GM21737 (cell line): Measurements from ENCODE around the gene DLEC1.
"Not testable (repeated sequence)": the region's sequence is repeated elsewhere in the genome, so short reads cannot be mapped to it uniquely, and the experiment has no call there.

ENCODE experiments used
- ATAC-seq: cut with Tn5 transposase; IDR thresholded peaks from one replicate; pipeline ENCODE4 v1.9.1; 2021; ENCODE audit warnings: mild to moderate bottlenecking, moderate library complexity; ENCODE audit not compliant: unreplicated experiment

DLEC1 gene

DNA sequence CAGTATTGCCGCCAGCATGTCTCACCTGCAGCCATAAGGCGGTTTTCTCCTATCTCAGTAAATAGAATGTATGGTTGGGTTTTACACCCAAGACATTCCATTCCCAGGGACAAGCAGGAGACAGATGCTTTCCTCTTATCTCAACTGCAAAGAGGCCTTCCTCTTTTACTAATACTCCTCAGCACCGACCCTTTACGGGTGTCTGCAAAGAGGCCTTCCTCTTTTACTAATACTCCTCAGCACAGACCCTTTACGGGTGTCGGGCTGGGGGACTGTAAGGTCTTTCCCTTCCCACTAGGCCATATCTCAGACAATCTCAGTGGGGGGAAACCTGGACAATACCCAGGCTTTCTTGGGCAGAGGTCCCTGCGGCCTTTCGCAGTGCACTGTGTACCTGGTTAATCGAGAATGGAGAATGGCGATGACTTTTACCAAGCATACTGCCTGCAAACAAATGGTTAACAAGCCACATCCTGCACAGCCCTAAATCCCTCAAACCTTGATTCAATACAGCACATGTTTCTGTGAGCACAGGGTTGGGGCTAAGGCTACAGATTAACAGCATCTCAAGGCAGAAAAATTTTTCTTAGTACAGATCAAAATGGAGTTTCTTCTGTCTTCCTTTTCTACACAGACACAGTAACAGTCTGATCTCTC, 96.7 kb downstream of the DLEC1 start:
- ATAC-seq: not testable (repeated sequence)

DNA sequence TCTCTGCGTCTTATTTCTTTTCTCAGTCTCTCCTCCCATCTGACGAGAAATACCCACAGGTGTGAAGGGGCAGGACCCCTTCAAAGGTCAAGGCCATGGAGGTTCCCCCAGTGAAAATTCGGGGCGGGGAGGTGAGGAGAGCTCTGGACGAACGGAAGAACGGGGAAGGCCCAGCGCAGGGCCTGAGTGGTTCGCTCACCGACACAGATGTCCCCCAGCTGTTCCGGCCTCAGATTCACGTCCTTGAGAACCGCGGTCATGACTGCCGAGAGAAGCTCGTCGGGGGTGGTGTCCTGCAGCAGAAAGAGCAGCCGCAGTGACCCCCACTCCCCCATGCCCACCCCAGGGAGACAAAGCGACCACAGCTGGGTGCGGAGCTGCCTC, 97.4 kb downstream of the DLEC1 start:
- ATAC-seq: no peak

DNA sequence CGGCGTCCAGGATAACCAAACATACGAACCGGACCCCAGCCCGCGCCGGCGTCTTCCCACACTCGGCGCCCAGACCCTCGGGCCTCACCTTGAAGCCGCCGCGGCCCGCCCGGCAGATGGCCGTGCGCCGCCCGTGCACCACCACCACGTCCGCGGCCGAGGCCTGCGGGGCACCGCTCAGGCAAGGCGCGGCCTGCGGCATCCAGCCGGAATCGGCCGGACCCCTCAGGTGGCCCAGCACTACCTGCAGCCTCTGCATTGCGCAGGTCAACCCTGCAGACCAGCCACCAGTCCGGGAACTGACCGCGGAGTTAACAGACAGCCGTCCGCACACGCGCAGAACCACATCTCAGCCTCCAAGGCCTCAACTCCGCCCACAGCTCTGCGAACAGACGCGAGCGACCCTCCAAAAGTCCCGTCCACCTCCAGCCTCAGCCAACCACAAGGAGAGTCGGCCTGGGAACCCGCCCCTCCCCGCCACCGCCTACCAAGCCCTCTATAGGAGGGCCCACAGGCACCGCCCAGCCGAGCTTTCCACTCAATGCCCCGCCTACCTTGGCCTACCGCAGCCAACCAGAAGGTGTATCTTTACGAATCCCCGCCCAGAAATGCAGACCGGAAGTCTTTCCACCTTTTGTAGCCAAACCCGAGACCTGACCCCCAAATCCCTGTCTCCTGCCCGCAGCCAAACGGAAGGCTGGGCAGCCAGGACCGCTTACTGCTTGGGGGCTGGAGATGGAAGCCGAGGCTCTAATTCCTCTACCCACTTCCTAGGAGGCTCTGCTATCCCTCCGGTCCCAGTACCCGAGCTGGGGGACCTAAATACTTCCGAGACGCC, 98.0 kb downstream of the DLEC1 start, which contains the start of gene ACAA1:
ACAA1 (minus strand) TSS at position 351 of the 838 bp plus-strand sequence; CDS start at position 259, 92 bp downstream.
- peak; percentile 88 for ATAC-seq

DNA sequence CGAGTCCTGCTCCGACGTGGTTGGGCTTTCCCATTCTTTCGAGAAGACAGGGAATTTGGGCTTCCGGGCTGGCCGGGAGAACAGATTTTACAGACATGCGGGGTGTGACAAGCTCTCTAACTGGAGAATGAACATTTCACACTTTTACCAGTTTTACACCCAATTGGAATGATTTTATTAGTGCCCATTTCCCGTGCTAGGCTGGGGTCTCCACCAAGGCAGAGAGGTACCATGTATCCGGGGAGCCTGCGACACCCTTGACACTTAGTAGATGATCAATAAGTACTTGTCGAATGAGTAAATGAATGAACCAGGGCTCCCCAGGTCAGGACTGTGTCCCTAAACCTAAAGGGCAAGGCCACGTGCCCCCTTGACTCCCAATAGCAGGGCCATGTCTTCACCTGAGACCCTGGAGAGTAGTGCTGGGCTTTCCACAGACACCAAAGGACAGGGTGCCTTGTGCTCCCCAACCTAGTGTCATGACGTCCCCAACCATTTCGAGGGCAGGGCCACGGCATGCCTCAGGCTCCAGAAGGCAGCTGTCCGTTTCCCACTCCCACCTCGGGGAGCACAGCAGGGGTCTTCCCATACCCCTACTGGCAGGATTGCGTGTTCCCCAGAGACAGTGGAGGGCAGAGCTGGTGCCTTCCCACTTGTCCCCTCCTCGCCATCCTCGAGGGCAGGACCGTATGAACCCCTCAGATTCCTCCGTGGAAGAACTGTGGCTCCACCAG, 98.8 kb downstream of the DLEC1 start:
- ATAC-seq: no peak

DNA sequence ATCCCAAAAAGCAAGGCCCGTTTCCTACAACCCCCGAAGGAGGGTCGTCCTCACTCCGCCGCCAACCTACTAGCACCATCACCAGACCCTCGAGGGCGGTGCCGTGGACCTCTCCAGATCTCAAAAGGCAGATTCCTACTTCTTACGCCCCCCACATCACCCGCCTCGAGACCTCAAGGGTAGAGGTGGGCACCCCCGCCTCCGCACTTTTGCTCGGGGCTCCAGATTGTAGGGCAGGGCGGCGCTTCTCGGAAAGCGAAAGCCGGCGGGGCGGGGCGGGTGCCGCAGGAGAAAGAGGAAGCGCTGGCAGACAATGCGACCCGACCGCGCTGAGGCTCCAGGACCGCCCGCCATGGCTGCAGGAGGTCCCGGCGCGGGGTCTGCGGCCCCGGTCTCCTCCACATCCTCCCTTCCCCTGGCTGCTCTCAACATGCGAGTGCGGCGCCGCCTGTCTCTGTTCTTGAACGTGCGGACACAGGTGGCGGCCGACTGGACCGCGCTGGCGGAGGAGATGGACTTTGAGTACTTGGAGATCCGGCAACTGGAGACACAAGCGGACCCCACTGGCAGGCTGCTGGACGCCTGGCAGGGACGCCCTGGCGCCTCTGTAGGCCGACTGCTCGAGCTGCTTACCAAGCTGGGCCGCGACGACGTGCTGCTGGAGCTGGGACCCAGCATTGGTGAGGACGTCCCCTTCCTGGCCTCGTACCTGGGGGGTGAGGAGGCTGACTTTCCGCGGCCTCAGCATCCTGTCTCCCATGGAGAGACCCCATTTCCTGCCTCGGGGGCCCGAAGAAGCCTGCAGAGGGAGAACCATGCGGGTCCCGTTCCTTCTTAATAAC, 99.6 kb downstream of the DLEC1 start, which contains the start of gene MYD88:
MYD88 (plus strand) TSS at position 313 of the 842 bp plus-strand sequence; CDS start at position 353, 40 bp downstream.
- ATAC-seq: peak; percentile 38

DNA sequence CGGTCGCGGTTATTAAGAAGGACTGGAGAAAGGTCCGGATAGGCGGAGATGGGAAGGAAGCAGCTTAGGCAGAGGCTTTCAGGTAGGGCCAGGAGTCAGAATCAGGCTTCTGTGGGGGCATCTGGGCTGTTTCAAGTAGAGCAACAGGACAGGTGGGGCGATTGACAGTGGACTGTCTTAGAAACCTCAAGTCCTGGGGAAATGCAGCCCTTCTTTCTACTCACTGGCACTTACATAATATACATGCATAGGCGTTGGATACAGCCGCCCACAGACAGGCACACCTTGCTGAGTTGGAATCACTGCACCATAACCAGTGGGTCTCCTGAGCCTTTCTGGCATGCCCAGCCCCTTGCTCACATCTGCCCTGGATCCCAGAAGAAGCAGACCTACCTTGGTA, 100.2 kb downstream of the DLEC1 start:
- ATAC-seq: no peak

DNA sequence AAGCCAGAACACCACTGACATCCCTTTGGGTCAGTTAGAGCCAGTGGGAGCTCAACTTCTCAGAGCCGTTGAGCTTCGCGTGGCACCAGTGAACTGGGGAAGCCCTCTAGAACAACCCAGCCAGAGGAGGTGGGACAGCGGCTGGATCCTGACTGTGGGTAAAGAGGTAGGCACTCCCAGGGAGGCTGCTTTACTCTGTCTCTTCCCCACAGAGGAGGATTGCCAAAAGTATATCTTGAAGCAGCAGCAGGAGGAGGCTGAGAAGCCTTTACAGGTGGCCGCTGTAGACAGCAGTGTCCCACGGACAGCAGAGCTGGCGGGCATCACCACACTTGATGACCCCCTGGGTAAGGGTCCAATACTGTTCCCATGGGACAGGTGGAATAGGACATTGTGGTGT, 100.6 kb downstream of the DLEC1 start:
- ATAC-seq: no peak

DNA sequence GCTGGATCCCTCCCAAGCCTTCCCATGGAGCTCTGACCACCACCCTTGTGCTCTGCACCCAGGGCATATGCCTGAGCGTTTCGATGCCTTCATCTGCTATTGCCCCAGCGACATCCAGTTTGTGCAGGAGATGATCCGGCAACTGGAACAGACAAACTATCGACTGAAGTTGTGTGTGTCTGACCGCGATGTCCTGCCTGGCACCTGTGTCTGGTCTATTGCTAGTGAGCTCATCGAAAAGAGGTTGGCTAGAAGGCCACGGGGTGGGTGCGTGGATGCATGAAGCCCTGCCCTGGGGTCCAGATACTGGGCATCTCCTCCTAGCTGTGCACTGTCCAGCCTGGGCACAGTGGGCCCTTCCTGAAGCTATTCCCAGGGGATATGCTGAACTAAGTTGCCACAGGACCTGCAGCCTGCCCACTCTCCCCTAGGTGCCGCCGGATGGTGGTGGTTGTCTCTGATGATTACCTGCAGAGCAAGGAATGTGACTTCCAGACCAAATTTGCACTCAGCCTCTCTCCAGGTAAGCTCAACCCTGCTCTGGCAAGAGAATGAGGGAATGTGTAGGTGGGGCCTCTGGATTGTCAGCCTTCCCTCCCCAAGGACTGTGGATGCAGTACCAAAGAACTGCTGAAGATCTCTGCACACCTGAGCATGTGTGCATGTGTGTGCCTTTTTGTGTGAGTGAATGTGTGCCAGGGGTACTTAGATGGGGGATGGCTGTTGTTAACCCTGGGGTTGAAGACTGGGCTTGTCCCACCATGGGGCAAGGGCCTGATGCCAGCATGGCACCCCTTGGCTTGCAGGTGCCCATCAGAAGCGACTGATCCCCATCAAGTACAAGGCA, 101.5 kb downstream of the DLEC1 start:
- no peak for ATAC-seq

DNA sequence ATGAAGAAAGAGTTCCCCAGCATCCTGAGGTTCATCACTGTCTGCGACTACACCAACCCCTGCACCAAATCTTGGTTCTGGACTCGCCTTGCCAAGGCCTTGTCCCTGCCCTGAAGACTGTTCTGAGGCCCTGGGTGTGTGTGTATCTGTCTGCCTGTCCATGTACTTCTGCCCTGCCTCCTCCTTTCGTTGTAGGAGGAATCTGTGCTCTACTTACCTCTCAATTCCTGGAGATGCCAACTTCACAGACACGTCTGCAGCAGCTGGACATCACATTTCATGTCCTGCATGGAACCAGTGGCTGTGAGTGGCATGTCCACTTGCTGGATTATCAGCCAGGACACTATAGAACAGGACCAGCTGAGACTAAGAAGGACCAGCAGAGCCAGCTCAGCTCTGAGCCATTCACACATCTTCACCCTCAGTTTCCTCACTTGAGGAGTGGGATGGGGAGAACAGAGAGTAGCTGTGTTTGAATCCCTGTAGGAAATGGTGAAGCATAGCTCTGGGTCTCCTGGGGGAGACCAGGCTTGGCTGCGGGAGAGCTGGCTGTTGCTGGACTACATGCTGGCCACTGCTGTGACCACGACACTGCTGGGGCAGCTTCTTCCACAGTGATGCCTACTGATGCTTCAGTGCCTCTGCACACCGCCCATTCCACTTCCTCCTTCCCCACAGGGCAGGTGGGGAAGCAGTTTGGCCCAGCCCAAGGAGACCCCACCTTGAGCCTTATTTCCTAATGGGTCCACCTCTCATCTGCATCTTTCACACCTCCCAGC, 102.4 kb downstream of the DLEC1 start:
- ATAC-seq: no peak

DNA sequence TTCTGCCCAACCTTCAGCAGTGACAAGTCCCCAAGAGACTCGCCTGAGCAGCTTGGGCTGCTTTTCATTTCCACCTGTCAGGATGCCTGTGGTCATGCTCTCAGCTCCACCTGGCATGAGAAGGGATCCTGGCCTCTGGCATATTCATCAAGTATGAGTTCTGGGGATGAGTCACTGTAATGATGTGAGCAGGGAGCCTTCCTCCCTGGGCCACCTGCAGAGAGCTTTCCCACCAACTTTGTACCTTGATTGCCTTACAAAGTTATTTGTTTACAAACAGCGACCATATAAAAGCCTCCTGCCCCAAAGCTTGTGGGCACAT, 102.9 kb downstream of the DLEC1 start:
- ATAC-seq: no peak

DNA sequence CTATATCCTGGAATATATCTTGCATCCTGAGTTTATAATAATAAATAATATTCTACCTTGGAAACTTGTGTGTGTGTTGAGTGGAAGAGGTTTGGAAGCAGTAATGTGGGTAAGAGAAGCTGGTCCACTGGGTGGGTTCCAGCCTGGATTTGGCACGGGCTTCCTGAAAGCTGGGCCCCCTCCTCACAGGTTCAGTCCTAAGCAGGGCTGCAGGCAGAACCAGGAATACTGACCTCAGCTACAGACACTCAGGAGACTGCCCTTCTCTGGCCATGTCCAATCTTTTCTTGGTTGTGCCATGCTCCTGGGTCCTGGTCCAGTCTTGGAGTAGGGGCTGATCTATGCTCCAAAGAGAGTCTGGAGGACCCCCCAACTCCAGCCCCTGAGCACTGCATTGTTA, 104.0 kb downstream of the DLEC1 start:
- no peak for ATAC-seq

DNA sequence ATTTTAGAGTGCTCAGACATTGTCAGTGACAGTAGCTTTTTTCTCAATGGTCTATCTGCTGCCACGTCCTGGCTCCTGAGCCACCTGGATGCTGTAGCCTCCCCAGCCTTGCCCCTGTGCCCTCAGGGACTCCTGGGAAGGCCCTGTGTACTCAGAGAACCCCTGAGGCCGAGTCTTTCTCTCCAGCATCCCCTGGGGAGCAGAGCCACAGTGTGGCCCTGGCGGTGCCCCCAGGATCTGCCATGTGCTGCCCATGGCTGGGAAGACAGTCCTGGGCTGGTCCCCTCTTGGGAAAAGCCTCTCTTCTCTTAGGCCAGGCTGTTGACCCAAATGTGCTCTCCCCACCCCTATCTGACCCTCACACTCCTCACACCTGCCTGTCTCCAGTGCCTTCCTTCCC, 104.5 kb downstream of the DLEC1 start:
- ATAC-seq: no peak

DNA sequence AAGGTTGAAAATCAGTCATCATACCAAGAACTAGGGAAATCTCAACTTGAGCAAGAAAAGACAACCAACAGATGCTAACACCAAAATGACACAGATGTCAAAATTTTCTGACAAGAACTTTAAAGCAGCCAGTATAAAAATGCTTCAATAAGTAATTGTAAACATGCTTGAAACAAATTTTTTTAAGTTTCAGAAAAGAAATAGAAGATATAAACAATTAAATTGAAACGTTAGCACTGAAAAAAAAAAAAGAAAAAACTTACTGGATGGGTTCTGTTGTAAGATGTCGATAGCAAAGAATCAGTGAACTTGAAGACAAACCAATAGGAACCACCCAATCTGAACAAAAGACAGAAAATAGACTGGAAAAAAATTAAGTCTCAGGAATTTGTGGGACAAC, 107.5 kb downstream of the DLEC1 start:
- ATAC-seq: no peak

DNA sequence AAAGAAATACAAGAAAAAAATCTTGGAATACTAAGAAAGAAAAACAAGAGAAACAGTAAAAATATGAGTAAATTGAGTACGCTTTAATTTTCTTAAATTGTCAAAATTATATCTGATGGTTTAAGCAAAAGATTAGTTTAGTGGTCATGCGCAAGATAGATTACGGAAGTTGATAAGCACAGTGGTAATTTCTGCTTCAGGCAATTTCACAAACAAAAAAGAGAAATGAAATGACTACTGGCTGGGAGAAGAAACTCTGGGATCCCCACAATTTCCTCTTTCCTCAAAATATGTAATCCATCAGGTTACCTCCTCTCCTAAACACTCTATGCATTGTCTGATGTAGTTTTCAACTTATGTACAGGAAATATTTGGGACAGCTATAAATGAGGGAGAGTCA, 108.4 kb downstream of the DLEC1 start:
- no peak for ATAC-seq

DNA sequence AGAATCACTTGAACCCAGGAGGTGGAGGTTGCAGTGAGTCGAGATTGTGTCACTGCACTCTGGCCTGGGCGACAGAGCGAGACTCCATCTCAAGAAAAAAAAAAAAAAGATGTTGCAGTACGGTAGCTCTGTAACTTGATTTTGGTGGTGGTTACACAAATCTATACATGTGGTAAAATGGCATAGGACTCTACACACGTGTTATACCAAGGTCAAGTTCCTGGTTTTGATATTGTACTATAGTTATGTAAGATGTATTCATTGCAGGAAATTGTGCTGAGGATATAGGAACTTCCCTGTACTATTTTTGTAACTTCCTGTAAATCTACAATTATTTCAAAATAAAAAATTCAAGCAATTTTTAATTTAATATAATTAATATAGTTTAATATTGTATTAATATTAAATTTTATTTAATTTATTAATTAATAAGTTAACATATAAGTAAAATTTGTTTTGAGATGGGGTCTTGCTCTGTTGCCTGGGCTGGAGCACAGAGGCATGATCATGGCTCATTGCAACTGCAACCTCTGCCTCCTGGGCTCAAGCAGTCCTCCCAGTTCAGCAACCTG, 109.4 kb downstream of the DLEC1 start:
- no peak for ATAC-seq

DNA sequence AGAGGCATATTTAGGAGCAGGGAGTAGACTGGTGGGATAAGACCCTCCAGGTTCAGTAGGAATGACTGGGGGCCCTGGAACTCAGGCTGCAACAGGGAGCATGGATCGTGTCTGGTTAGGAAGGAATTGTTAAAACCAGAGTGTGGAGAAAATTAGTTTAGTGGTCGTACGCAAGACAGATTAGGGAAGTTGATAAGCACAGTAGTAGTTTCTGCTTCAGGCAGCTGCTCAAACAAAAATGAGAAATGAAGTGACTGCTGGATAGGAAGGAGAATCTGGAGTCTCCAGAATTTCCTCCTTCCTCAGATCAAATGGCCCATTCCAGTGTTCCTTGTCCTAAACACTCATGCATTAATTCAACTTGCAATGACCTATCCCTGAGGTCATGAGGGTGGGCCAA, 110.7 kb downstream of the DLEC1 start:
- no peak for ATAC-seq

DNA sequence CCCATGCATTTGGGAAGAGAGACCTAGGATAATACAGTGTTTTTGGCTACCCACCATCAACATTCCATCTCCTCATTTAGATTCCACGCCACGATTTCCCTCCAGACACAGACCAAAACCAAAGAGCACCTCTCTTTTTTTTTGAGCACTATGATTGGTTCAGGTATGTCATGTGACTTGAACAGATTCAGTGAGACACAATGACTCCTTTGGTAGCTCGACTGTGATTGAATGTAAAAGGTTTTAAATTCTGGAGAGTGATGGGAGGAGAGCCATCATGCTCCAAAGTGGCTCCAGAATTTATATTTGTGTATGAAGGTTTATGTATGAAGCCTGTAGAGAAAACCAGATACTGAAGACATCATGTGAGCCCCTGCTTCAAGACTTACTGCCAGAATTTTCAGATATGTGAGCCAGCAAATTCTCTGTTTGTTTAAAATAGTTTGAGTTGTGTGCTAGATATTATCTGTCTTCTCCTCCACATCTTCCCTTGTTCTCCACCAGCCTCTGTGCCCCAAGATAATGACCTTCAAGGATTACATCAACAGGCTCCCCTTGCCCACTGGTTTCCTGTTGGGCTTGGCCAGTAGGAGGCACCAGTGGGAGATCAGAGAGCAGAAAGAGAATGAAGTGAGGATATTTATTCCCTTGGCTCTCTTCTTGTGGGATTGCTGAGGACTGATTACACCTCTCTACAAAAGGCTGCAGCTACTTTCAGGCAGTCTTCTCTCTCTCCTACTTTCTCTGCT, 111.9 kb downstream of the DLEC1 start:
- ATAC-seq: no peak

DNA sequence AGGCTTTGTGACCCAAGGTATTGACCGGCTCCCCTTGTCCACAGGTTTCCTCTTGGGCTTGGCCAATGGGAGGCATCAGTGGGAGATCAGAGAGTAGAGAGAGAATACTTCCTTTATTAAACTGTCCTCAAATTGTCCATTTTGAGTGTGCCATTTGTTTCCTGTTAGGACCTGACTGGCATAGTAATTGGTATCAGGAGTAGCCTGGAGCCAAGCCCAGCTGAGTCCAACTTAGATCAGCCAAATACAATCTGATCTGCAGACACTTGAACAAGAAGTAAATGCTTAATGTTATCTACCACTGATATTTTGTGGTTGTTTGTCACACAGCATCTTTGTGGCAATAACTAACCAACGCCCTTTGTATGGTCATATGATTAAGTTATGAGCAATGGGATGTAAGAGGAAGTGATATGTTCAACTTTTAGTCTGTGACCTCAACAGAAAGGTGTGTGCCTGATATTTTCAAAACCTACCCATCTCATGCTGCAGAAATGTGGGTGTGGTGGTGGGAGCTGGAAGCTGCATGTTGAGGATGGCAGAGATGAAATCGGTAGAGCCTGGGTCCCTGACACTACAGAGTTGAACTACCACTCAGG, 112.8 kb downstream of the DLEC1 start:
- ATAC-seq: no peak
